Middle frontal gyrus (tissue), 1 donor: ENCODE data around the gene UMODL1.
"Not testable (repeated sequence)": the region's sequence is repeated elsewhere in the genome, so short reads cannot be mapped to it uniquely, and the experiment has no call there.

Source experiments
- DNase-seq: peaks from one replicate; pipeline ENCODE4 v3.0.0-alpha.2; 2015; ENCODE audit warnings: low spot score; ENCODE audit errors: extremely low spot score

UMODL1 gene

GRCh38 chr21:42060166-42060565 is 11.0 kb upstream of the UMODL1 start:
- DNase-seq: no peak

- DNase-seq: no peak
These were observed 9.7 kb upstream of the UMODL1 start for GRCh38 chr21:42061195-42061985.

GRCh38 chr21:42061986-42062235 is 9.2 kb upstream of the UMODL1 start:
- DNase-seq: no peak

- DNase-seq: no peak
These were observed 8.7 kb upstream of the UMODL1 start for GRCh38 chr21:42062236-42063022.

- DNase-seq: no peak
These were observed 7.9 kb upstream of the UMODL1 start for GRCh38 chr21:42063191-42063570.

- no peak for DNase-seq
These were observed 7.3 kb upstream of the UMODL1 start for GRCh38 chr21:42063571-42064521.

GRCh38 chr21:42066521-42066920 is 4.6 kb upstream of the UMODL1 start:
- DNase-seq: no peak

GRCh38 chr21:42067531-42068255 is 3.4 kb upstream of the UMODL1 start:
- no peak for DNase-seq

GRCh38 chr21:42068256-42068545 is 2.9 kb upstream of the UMODL1 start:
- no peak for DNase-seq

- DNase-seq: no peak
These were observed 2.5 kb upstream of the UMODL1 start for GRCh38 chr21:42068592-42068991.

GRCh38 chr21:42069327-42069726 is 1.8 kb upstream of the UMODL1 start:
- no peak for DNase-seq

- DNase-seq: no peak
These were observed 1.3 kb upstream of the UMODL1 start for GRCh38 chr21:42069843-42070242.

- no peak for DNase-seq
These were observed 2.3 kb downstream of the UMODL1 start for GRCh38 chr21:42073145-42074099.

- DNase-seq: no peak
These were observed 4.8 kb downstream of the UMODL1 start for GRCh38 chr21:42075686-42076471.

- not testable (repeated sequence) for DNase-seq
These were observed 6.6 kb downstream of the UMODL1 start for GRCh38 chr21:42077685-42078238.

GRCh38 chr21:42078247-42079007 is 7.3 kb downstream of the UMODL1 start:
- DNase-seq: not testable (repeated sequence)

GRCh38 chr21:42079008-42079938 is 8.2 kb downstream of the UMODL1 start:
- no peak for DNase-seq
